ENCODE results near the gene UTP4. TPM values are rescaled to one million over a fixed set of nuclear protein-coding genes. Genes with fewer than 3 reads are reported as not detected.

Gene UTP4
- total and polyA plus RNA-seq, 2 of the 8 experiments (the other 6 are each of a cell fraction or from before 2014, with no cell fraction given), result 101 to 118 TPM

GRCh38 chr16:69110406-69110805 is 22.0 kb upstream of the UTP4 start (continued):
- TF ChIP-seq SP2 (IDR thresholded peaks at IDR 0.05; ENCODE audit: low read length), result no peak
- no peak for TF ChIP-seq HDAC2 (IDR thresholded peaks at IDR 0.05; ENCODE audit: borderline replicate concordance in 1 of 2, low read depth in 2 of 2, low read length in 2 of 2)
- no peak for TF ChIP-seq GABPA (IDR thresholded peaks at IDR 0.05; ENCODE audit: borderline replicate concordance, insufficient read depth, low read length)
- no peak for TF ChIP-seq TEAD4 (IDR thresholded peaks at IDR 0.05; ENCODE audit: low read depth, low read length)
- TF ChIP-seq, protein P1, sequence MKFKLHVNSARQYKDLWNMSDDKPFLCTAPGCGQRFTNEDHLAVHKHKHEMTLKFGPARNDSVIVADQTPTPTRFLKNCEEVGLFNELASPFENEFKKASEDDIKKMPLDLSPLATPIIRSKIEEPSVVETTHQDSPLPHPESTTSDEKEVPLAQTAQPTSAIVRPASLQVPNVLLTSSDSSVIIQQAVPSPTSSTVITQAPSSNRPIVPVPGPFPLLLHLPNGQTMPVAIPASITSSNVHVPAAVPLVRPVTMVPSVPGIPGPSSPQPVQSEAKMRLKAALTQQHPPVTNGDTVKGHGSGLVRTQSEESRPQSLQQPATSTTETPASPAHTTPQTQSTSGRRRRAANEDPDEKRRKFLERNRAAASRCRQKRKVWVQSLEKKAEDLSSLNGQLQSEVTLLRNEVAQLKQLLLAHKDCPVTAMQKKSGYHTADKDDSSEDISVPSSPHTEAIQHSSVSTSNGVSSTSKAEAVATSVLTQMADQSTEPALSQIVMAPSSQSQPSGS (IDR thresholded peaks at IDR 0.05; ENCODE audit: low read length), result no peak
- TF ChIP-seq USF2 (IDR thresholded peaks at IDR 0.05; ENCODE audit: low read length), result no peak
- TF ChIP-seq CBX5 (IDR thresholded peaks at IDR 0.05; ENCODE audit: low read depth, low read length), result no peak

All from H1 (cell line).